GM19438 (cell line): ENCODE data around the gene MTHFD2L.
"Not testable (repeated sequence)": the region's sequence is repeated elsewhere in the genome, so short reads cannot be mapped to it uniquely, and the experiment has no call there.

Experiments
- ATAC-seq: cut with Tn5 transposase; IDR thresholded peaks from one replicate; pipeline ENCODE4 v1.9.1; 2021; ENCODE audit warnings: low read depth; ENCODE audit not compliant: unreplicated experiment

Gene MTHFD2L

DNA sequence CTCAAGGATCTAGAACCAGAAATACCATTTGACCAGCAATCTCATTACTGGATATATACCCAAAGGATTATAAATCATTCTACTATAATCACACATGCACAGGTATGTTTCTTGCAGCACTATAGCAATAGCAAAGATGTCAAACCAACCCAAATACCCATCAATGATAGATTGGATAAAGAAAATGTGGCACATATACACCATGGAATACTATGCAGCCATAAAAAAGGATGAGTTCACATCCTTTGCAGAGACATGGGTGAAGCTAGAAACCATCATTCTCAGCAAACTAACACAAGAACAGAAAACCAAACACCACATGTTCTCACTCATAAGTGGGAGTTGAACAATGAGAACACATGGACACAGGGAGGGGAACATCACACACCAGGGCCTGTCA, 25.7 kb upstream of the MTHFD2L start:
- not testable (repeated sequence) for ATAC-seq

- ATAC-seq: no peak
These were observed 25.0 kb upstream of the MTHFD2L start for GRCh38 chr4:74132944-74133343.

DNA sequence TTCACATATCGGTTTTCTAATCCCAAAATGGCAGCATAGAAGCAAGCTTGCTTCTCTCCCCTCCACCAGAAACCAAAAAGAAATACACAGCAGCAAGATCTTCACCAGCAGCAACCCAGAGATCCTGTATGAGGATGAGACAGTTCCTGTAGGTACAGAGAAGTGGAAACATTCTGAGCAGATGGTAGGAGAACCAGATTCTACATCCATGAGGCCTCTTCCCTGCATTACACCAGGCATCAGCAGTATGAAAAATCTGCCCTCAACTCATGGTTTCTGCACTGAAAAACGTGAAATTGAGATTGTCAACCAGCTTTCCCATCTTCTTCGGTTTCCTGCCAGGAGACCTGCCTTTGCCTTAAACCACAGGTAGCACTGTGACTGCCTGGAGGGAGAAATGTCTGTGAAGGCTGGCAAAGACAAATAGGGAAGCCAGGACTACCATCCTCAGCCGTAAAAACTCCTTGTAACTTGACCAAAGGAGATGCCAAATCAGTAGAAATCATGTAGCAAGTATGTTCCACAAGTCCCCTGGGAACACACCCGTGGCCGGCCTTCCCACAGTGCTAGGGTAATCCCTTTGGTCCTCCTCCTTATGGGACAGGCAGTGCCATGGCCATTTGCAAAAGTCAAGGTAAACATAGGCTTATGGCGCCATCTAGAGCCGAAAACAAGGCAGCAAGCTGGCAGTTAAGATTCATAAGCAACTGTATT, 24.0 kb upstream of the MTHFD2L start:
- peak; percentile 85 for ATAC-seq

DNA sequence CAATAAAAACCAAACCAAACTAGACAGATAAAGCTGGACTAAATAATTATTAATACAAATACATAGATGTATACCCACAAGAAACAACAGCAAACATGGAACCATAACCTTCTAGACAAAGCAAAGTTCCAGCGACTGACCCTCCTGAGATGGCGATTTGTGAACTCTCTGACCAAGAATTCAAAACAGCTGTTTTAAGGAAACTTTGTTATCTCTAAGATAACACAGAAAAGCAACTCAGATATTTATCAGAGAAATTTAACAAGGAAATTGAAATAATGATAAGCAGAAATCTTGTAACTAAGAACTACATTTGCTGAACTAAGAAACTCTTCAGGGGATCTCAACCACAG, 23.4 kb upstream of the MTHFD2L start:
- ATAC-seq: no peak

DNA sequence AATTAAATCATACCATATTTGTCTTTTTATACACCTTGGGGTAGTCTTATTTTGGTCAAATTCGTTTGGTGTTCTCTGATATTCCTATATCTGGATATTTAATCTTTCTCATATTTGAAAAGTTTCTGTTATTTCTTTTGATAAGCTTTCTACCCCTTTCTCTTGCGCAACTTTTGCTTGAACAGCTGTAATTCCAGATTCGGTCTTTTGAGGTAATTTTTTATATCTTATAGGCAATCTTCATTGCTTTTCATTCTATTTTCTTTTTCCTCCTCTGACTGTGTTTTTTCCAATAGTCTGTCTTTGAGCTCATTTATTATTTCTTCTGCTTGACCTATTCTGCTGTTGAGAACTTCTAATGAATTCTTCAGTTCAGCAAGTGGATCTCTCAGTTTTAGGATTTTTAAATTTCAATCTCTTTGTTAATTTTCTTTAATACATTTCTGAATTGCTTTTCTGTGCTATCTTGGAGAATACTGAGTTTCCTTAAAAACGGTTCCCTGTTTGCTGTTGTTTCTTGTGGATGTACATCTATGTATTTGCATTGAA, 11.3 kb upstream of the MTHFD2L start:
- ATAC-seq: no peak

DNA sequence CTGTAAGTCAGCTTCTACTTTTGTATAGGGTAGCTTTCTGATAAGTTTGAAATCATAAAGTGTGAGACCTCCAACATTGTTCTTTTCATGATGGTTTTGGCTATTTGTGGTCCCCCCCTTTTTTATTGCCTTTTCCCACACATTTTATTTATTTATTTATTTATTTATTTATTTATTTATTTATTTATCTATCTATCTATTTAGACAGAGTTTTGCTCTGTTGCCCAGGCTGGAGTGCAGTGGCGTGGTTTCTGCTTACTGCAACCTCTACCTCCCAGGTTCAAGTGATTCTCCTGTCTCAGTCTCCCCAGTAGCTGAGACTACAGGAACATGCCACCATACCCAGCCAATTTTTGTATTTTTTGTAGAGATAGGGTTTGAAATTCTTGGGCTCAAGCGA, 9.7 kb upstream of the MTHFD2L start:
- no peak for ATAC-seq

GRCh38 chr4:74152836-74153235, 5.1 kb upstream of the MTHFD2L start:
- ATAC-seq: no peak

DNA sequence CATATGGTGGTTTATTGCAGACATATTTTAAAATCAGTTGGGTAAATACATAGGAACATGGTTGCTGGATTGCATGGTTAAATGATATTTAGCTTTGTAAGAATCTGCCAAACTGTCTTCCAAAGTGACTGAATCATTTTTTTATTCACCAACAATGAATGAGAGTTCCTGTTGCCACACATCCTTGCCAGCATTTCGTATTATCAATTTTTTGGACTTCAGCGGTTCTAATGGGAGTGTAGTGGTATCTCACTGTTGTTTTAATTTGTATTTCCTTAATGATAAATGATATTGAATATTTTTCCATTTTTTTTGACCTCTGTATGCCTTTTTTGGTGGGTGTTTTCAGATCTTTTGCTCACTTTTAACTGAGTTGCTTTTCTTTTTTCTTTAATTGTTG, 1.4 kb upstream of the MTHFD2L start:
- no peak for ATAC-seq

GRCh38 chr4:74157154-74157553, 764 bp upstream of the MTHFD2L start:
- ATAC-seq: no peak

- ATAC-seq: no peak
These were observed 686 bp downstream of the MTHFD2L start for GRCh38 chr4:74158466-74159142.

DNA sequence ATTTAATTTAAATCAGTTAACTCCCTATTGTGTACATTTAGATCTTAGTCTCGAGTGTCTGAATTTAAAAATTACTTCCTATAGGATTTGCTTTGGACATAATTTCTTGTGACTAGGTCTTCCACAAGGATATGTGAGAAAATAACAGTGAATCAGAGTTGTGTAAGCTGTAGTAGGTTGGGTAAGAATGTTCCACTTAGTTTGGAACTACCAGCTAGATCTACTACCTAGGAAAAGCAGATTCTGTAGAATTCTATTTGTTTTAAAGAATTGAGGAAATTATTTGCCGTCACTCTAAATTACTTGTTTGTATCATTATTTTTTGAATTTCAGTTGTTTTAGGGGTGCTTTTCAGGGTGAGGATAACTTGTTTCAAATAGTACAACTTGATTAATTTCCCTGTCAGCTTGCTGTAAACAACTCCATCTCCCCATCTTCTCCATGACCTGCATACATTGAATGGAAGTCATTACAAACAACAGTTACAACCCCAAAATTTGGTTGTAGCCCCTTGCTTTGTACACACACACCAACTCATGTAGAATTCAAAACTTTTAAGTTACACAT, 1.3 kb downstream of the MTHFD2L start:
- no peak for ATAC-seq

DNA sequence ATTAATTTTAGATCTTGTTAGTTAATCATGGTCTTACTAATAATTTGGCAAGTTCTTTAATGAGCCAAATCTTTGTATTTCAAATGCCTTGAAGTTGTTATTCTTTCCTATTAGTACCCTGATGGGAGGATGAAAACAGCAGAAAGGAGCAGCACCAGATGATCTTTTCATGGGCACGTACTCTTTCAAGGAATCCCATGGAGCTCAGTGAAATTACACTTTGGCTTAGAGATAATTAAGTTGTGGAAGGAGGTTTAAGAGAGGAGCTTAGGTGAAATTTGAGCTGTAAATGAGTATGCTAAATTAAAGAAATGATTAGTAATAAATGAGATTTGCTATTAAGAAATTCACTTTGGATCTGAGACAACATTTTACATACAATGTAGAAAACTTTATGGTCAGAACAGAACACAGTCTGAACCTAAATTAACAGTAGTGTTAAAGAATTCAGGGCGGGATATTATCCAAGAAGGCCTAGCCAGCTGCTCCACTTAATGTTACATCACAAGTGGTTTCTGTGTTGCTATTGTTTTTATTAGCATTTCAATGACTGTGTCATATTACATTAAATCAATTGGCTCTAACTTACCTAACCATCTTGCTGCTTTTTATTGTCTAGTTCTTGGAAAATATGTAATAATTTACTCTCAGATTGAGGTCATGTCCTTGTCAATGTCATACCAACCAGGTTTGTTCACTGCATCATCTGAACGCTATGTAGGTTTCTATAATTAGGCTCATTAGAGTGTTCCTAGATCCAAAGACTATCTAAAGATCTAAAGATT, 3.9 kb downstream of the MTHFD2L start:
- no peak for ATAC-seq

DNA sequence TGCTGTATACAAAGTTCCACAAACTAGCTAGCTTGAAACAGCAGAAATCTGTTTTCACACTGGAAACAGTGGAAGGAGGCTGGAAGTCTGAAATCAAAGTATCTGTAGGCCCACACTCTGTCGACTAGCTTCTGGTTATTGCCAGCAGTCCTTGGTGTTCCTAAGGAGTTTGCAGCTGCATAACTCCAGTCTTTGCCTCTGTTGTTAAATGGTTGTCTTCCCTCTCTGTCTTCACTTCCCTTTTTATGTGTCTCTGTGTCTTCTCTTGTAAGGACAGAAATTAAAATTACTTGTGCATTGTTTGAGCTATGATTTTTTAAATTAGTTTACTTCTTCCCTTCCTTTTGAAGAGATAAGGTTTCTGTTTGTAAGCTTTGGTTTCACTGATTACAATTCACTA, 8.2 kb downstream of the MTHFD2L start:
- ATAC-seq: no peak

- no peak for ATAC-seq
These were observed 8.9 kb downstream of the MTHFD2L start for GRCh38 chr4:74166818-74167217.

GRCh38 chr4:74167585-74167984, 9.7 kb downstream of the MTHFD2L start:
- ATAC-seq: no peak

DNA sequence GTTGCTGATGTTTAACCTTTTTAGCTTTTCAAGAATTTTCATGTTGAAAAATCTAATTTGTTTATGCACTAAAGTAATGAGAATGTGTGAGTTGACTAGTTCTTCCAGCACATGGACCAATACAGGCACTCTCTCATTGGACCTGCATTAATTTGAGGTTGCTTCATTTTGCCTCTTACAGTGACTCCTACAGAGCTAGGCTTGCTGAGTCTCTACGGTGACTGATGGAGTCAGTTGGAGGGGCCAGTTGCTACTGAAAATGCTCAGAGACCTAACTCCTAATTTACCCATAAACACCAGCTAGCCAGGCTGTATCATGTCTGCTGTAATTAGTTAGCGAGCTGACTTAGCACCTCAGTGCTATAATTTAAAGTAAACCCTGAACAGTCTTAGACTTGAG, 10.9 kb downstream of the MTHFD2L start:
- ATAC-seq: no peak

GRCh38 chr4:74173321-74173720, 15.4 kb downstream of the MTHFD2L start:
- ATAC-seq: no peak

DNA sequence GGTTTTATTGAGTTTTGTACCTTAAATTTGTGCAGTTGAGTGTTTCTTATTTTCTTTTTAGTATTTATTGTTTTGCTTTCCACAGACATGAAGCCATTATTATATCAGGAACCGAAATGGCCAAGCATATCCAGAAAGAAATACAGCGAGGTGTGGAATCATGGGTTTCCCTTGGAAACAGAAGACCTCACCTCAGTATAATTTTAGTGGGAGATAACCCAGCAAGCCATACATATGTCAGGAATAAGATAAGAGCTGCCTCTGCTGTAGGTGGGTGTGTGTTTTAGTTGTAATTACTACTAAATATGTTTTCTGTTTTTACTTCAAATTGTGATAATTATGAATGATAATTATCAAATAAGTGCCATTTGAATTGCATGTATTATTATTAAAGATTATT, 16.5 kb downstream of the MTHFD2L start:
- ATAC-seq: no peak

- ATAC-seq: no peak
These were observed 17.0 kb downstream of the MTHFD2L start for GRCh38 chr4:74174941-74175340.

GRCh38 chr4:74175379-74175778, 17.5 kb downstream of the MTHFD2L start:
- no peak for ATAC-seq

- no peak for ATAC-seq
These were observed 20.9 kb downstream of the MTHFD2L start for GRCh38 chr4:74178798-74179197.
